ENCODE data around the gene ERN1.

- TF ChIP-seq CTCF (IDR thresholded peaks at IDR 0.05 in 8 of 11, conservative IDR thresholded peaks at IDR 0.05 in 3 of 11): no peak
- no peak for TF ChIP-seq POLR2A (IDR thresholded peaks at IDR 0.05)
- no peak for TF ChIP-seq POLR2AphosphoS5 (IDR thresholded peaks at IDR 0.05)
These were observed 63.2 kb downstream of the ERN1 start for GRCh38 chr17:64066716-64067115.
